Measurements from ENCODE around the gene TLE6. TPM values are rescaled to one million over a fixed set of nuclear protein-coding genes. Genes with fewer than 3 reads are reported as not detected.

The TLE6 gene
- total and polyA plus RNA-seq, 2 of the 4 experiments (the other 2 are of a cell fraction) = under 0.01 to 0.17 TPM

- TF ChIP-seq, protein P1, sequence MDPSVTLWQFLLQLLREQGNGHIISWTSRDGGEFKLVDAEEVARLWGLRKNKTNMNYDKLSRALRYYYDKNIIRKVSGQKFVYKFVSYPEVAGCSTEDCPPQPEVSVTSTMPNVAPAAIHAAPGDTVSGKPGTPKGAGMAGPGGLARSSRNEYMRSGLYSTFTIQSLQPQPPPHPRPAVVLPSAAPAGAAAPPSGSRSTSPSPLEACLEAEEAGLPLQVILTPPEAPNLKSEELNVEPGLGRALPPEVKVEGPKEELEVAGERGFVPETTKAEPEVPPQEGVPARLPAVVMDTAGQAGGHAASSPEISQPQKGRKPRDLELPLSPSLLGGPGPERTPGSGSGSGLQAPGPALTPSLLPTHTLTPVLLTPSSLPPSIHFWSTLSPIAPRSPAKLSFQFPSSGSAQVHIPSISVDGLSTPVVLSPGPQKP (IDR thresholded peaks at IDR 0.05; ENCODE audit: borderline replicate concordance, low read depth, low read length) = no peak
Measured at GRCh38 chr19:2962018-2962670, 15.2 kb upstream of the TLE6 start (continued).

DNA sequence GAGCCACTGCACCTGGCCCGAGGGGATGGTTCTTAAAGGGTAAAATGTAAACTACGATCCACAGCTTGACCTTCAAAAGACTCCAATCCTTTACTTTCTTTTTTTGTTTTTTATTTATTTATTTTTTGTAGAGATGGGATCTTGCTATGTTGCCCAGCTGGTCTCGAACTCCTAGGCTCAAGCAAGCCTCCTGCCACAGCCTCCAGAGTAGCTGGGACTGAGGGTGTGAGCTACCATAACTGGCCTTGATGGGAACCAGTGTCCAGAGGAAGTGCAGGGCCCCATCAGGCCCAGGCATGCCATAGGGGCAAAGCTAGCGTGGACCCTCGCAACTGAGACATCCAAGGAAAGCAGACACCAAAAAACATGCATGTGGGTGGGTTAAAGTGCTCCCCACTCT is 14.2 kb upstream of the TLE6 start:
- no peak overlapping the region for H3K9ac ChIP-seq (ENCODE audit: low read depth, low read length)
- H2AK5ac ChIP-seq (ENCODE audit: low read depth, low read length) = no peak overlapping the region
- H4K91ac ChIP-seq (ENCODE audit: insufficient read depth, low read depth, low read length) = no peak overlapping the region
- H3K4me2 ChIP-seq (ENCODE audit: low read depth, low read length) = no peak overlapping the region
- H3K36me3 ChIP-seq (ENCODE audit: control insufficient read depth, insufficient read depth, low read length) = no peaks in the 10 kb centered on the region
- no peak overlapping the region for H2BK5ac ChIP-seq (ENCODE audit: low read depth, low read length, poor library complexity, severe bottlenecking)
- no peak overlapping the region for H2BK120ac ChIP-seq (ENCODE audit: low read depth, low read length)
- no peaks in the 10 kb centered on the region for H3K9me3 ChIP-seq (ENCODE audit: control insufficient read depth, insufficient read depth, low read length)
- intact Hi-C loops (cut with micrococcal nuclease) (no loop called here), dilution Hi-C loops (cut with HindIII; ENCODE audit: low sequenced_read_pairs, unreplicated experiment) (no loop called here), in situ Hi-C loops (cut with MboI; ENCODE audit: low sequenced_read_pairs) (loop anchor here (25.0 kb wide), 1 partner anchor 524 kb away; the partner anchor contains the start of genes SMIM24 and SMIM44)
- no peak overlapping the region for H3K14ac ChIP-seq (replicated peaks; ENCODE audit: low read depth, low read length)
- H3K9me1 ChIP-seq (ENCODE audit: insufficient read depth, low read length) = no peaks in the 10 kb centered on the region
- H4K20me1 ChIP-seq (ENCODE audit: insufficient read depth, low read length) = no peaks in the 10 kb centered on the region
- H3K4me3 ChIP-seq (ENCODE audit: insufficient read depth, low read depth, low read length) = no peak overlapping the region
- H3K27me3 ChIP-seq (ENCODE audit: control insufficient read depth, insufficient read depth, low read length) = peaks cover 3% of the 10 kb centered on the region
- H3K23ac ChIP-seq (ENCODE audit: low read depth, low read length) = no peak overlapping the region
- H4K5ac ChIP-seq (ENCODE audit: low read depth, low read length) = no peak overlapping the region
- POLR2A ChIA-PET (ENCODE audit: unreplicated experiment) = no interaction called here
- CTCF ChIA-PET = interaction anchor here (0.5 to 1.4 kb wide), 2 partner anchors 12 to 203 kb away, joined by 3 read pairs; no protein-coding TSS in a partner anchor
- ATAC-seq (ENCODE audit: low read depth) (no peak), DNase-seq (no peak)
- no peak overlapping the region for H2BK15ac ChIP-seq (ENCODE audit: low read depth, low read length)
- no TSS peak for BruUV-seq (replicated peaks)
- no peak overlapping the region for H3K27ac ChIP-seq (ENCODE audit: insufficient read depth, low read length)
- H2AFZ ChIP-seq (replicated peaks; ENCODE audit: low read length, poor library complexity) = no peak overlapping the region
- H3K56ac ChIP-seq (ENCODE audit: extremely low read depth, insufficient read depth, low read length) = no peak overlapping the region
- no peak overlapping the region for H2BK20ac ChIP-seq (ENCODE audit: low read depth, low read length)
- H3K4ac ChIP-seq (ENCODE audit: low read depth, low read length) = no peak overlapping the region
- 33% methylated on average over 1 of the region's 5 CpGs; no CpG with 5 or more reads in 1 of the 2 experiments for WGBS, 2 experiments (ENCODE audit: extremely low coverage in 2 of 2, insufficient read length in 1 of 2)
- H2AK9ac ChIP-seq (replicated peaks; ENCODE audit: low read depth, low read length, poor library complexity) = no peak overlapping the region
- H3K79me1 ChIP-seq (ENCODE audit: low read depth in 1 of 2, low read length in 2 of 2) = no peaks in the 10 kb centered on the region
- no peak overlapping the region for H3K18ac ChIP-seq (ENCODE audit: low read depth, low read length)
- no peak overlapping the region for H4K8ac ChIP-seq (ENCODE audit: low read depth in 2 of 2, low read length in 2 of 2)
- no peaks in the 10 kb centered on the region for H3K4me1 ChIP-seq (ENCODE audit: control insufficient read depth, insufficient read depth, low read length)
- TF ChIP-seq, protein P1 (IDR thresholded peaks at IDR 0.05; ENCODE audit: borderline replicate concordance, low read depth, low read length) = no peak
- TF ChIP-seq RAD21 (IDR thresholded peaks at IDR 0.05; ENCODE audit: low read length) = no peak
- TF ChIP-seq SMC3 (IDR thresholded peaks at IDR 0.05; ENCODE audit: low read depth, low read length) = no peak
- no peak for TF ChIP-seq POLR2A (IDR thresholded peaks at IDR 0.05; ENCODE audit: low read depth, low read length)
- no peak for TF ChIP-seq MAZ (IDR thresholded peaks at IDR 0.05; ENCODE audit: borderline replicate concordance, low read depth, low read length)
- TF ChIP-seq MAFK (IDR thresholded peaks at IDR 0.05; ENCODE audit: low read depth, low read length) = no peak
- TF ChIP-seq RCOR1 (IDR thresholded peaks at IDR 0.05; ENCODE audit: insufficient replicate concordance, low read length) = no peak
- no peak for TF ChIP-seq FOS (IDR thresholded peaks at IDR 0.05; ENCODE audit: low read depth, low read length)
- TF ChIP-seq USF2 (IDR thresholded peaks at IDR 0.05; ENCODE audit: low read depth, low read length) = no peak
- TF ChIP-seq NFE2L2 (IDR thresholded peaks at IDR 0.05; ENCODE audit: low read depth, low read length) = no peak
- TF ChIP-seq CHD1 (IDR thresholded peaks at IDR 0.05; ENCODE audit: low read depth, low read length) = no peak
